ENCODE measurements around the gene PLET1.

PLET1 gene, protein sequence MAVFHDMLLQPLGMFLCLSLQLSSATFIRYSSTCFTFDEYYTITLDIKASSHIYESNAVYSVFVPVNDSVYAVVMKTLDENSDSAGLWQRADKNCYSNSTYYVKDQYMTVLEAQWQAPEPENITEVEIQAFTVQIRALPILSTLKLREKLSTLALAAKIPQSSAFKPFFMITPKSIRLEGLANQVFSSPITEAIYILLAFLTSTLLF

DNA sequence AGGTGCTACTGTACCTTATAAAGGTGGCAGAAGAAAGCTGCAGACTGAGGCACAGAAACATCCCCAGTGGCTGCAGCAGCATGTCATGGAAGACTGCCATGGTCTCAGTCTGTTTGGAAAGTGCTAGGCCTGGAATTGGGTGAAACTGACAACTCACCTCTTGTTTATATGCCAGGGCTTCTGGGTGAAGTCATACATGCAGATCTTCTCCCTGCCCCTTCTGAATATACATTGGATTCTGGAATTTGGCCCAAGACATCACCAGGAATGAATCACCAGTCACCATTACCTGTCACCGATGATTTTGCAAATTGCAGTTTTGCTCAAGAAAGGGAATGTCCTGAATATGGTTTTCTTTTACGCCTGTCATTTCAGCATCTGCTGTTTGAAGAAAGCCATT, at the start of gene PLET1:
Gene PLET1, minus strand, starts transcription at position 371 of the 400 bp plus-strand sequence. Its CDS starts 271 bp downstream, at position 100.
- DNase-seq (ENCODE audit: low read depth in 3 of 3) = no peak

DNA sequence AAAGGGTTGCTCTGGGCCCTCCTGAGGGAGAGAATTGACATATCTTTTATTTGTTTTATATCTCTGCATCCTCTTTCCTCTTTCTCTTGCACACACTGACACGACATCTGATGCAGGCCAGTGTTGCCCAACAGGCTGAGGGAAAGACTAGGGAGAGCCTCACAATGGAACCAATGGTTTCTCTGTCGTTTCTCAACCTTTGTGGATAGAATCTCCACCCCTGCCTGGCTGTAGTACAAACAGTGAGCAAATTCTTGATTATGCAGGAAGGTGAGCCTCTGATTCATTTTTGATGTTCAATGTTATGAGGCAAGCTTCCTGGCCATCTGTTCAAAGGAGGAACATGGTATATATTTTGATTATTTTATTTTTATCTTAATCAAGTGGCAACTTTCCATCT, 49.8 kb upstream of the PLET1 start:
- no peak for DNase-seq (ENCODE audit: low read depth in 3 of 3)

DNA sequence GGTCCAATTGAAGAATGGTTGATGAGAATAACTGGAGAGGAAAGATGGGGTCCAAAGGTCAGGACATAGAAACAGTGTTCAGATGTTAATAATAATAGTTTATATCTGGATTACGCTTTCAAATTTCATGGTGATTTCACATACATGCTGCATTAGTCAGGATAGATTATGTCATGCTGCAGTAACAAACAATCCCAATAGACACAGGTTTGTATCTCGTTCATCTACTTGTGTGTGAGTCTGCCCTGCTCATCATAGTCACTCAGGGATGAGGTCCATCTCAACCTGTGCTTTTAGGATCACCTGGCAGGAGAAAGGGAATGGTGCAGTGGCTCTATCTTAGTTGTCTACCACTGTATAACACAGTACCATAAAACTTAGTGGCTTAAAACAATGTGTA, 48.0 kb upstream of the PLET1 start:
- DNase-seq (ENCODE audit: low read depth in 3 of 3) = no peak

DNA sequence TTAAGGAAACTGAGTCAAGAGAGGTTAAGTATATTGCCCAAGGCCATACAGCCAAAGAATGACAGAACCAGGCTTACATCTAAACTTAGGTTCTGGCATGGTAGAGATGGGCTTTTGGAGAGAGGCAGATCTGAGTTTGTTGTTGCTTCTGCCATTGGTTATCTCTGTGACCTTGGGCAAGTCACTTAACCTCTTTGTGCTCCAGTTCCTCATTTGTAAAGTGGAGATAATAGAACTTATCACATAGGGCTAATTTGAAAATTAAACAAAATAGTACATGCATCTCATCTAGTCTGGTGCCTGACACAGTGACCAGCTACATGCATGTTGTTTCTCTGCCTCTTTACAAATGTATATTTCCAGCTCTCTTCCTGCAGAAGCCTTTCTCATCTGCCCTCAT, 47.0 kb upstream of the PLET1 start:
- DNase-seq (ENCODE audit: low read depth in 3 of 3) = no peak

DNA sequence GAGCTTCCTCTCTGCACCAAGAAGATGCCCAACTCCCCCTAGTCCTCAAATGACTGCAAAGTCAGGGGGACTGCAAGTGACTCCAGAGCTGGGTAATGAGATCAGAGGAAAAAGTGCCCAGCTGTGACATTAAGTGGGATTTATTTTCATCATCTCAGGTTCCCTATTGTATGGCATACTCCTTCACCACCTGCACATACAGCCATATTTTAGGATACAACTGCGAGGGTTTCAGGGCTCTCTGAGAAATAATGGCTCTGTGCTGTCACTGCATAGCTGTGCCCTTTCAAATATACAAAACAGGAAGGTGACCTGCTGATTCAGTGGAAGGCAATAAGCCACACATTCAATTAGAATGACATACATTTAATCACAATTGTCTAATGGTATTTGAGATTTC, 45.6 kb upstream of the PLET1 start:
- no peak for DNase-seq (ENCODE audit: low read depth in 3 of 3)

DNA sequence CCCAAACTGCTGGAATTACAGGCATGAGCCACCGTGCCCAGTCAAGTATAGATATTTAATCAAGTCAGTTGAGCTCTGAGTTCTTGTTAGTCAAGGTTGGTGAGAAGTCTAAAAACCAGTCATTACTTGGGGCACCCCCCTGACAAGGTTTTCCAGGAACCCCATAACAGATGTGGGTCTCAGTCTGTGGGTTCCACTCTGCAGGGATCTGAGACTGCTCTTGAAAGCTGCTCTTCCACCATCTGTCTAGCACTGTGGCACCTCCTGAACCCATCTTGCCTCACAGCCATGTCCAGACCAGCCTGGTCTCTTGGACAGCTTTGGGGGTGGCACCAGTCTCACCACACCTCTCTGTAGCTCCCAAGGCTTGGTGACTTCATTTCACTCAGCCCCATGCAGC, 44.3 kb upstream of the PLET1 start:
- DNase-seq (ENCODE audit: low read depth in 3 of 3) = no peak

DNA sequence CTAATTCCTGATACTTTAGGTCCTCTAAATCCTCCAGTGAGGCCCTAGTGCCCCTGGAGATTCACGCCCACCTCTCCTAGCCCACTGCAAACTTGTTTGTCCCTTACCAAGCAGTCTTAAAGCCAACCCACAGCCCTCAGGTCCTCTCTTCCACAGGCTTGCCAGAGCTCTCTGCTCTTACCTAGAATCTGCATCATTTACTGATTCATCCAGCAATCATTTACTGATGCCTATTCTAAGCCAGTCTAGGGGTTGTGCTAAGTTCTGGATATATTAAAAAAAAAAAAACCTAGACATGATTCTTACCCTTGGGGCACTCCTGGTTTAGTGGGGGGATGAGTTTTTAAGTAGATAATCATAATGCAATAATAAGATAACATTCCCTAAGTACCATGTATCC, 43.0 kb upstream of the PLET1 start:
- no peak for DNase-seq (ENCODE audit: low read depth in 3 of 3)

DNA sequence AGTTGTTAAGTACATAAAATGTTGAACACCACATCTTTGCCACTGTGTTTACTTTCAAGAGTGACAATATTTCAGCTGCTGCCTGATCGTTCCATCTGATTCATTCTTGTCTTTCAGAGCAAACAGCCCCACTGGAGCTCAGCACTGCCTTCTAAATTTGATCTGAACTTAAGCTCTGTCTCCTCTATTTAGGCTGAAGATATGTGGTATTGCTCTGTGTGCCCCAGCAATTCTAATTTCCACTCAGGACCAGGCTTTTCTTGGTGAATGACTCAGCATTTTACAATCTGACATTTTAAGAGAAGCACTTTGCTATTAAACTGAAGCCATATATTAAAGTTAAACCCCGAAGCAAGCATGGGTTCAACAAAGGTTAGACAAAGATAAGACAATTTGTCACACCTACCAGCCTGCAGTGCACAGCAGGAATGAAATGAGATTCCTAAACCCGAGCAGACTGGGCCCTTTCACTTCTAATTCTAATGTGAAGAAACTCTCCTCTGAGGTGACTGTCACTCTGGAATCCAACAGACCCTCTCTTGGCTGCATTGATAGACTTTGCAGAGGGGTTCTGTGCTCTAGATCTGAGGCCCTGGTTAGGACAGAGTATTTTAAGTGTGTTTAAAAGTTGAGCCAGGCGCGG, 41.7 kb upstream of the PLET1 start:
- no peak for DNase-seq (ENCODE audit: low read depth in 3 of 3)

DNA sequence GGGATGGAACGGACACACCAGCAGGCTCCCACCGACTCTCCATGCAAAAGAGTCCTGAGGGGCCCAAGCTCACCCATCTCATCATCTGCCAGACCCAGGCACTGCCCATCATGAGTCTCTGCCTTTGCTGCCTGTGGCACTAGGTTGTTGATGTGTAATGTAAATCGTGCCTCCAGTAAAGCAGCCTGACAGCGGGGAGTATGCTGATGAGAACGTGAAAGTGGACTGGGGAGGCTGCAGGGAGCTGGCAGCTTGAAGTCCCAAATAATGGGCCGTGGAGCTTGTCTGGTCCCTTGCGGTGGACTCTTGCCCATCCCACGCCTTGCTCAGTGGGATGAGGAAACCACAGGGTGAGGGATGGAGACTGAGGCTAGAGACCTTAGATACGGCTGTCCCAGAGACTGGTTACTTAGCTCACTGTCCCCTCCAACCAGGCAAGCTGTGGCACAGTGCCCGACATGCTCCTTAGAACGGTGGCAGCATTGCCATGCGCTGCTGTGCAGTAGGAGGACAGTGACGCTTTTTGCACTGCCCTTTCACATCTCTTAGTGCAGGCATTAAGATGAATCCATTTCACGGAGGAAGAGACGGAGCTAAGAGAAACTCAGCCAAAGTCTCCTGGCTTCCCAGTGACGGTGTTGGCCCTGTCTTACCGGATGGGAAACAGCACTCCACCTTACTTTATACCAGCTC, 39.6 kb upstream of the PLET1 start:
- no peak for DNase-seq (ENCODE audit: low read depth in 3 of 3)

DNA sequence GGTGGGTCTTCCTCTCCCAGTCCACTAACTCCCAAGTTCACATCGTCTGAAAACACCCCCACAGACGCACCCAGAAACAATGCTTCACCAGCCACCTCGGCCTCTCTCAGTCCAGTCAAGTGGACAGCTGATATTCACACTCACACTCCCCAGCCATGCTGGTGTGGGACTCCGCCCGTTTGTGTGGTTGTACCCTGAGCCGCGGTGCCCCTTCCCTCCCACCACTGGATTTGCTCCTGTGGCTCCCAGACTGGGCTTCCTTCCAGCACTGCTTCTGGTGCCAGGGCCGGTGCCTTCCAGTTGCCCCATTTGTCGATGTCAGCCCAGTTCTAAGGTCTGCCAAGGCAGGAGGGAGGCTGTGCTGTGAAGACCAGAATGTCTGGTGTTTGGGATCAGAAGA, 37.9 kb upstream of the PLET1 start:
- no peak for DNase-seq (ENCODE audit: low read depth in 3 of 3)

DNA sequence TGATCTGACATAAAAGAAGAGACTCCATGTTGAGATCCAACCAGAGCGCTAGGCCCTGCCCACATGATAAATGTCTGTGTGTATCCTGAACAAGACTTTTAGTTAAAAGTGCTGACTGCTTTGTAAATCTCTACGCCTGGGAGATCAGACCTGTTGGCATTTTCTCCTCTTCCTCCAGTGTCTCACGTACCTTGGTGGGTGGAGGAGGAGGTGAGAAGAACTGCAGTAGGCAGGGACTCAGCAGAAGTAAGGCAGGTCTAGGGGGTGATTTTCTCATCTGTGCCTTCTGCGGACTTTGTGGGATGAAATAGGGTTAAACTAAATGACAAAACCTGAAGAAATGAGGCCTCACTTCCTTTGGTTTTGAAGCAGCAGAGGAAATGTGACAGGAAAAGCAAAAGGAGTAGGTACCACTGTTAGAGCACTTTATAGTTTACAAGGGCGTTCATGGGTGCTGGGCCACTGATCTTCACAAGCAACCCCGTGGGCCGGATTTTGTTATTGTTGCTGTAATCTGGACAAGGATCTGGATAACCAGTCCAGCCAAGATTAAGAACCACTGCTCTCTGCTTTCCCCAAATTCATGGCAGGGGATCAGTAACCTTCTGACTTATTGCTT, 36.7 kb upstream of the PLET1 start:
- no peak for DNase-seq (ENCODE audit: low read depth in 3 of 3)

DNA sequence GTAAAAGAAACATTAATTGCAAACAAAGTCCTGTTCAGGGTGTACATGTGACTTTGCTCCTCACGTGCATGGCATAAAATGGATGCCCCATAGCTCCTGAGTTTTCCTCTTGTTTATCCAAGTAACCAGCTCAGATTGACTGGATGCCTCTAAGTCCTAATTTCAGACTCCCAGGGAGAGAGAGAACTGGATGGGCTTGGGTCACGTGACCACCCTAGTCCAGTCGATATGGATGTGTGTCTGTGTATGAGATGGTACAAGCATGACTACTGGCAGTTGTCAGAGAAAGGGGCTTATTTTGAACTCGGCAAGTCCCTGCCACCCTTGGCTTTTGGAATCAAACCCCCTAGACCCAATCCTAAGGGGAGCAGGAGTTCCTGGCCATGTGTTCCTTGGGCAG, 35.4 kb upstream of the PLET1 start:
- DNase-seq (ENCODE audit: low read depth in 3 of 3) = no peak

DNA sequence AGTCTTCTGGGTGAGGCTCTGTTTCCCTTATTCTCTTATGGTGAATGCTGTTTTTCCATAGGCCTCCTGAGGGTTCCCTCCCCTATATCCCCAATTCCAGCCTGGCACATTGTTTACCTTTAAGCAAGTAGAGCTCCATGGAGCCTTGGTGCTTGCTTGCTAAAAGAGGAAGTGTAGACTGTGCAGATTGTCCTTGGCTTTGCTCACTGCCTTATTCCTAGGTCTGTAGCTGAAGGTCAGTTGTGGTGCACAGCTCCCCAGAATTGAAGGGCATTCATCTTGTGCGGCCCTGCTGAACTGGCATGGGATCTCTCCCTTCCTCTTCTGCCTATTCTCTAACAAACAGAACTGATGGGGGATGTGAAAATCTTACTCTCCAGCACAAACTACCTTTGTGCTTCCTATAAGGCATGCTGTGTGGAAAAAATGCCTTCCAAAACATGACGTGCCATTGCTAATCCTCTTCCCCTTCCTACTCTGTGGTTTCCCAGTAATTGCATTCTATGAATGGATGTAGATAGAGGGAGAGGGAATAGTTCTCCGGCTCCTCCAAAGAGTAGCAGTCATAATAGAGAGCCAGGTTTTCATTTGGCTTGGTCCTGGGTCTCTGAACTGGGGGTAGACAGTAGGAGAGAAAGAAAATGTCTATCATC, 34.2 kb upstream of the PLET1 start:
- no peak for DNase-seq (ENCODE audit: low read depth in 3 of 3)

DNA sequence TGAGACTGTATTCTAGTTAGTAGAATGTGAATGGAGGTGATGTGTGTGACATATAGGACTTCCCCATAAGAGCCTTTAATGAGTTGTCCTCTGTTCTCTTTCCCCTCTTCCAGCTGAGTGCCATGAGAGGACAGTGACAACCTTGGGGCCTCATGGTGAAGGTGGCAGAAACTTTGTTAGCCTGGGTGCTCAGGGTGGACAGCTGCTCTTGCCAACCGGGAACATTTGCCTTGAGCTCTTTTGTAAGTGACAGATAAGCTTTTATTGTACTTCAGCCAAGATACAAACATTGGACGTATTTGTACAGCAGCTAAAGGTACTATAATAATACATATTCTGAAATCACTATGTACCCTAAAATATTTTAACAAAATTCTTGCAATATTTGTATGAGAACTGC, 33.0 kb upstream of the PLET1 start:
- no peak for DNase-seq (ENCODE audit: low read depth in 3 of 3)

DNA sequence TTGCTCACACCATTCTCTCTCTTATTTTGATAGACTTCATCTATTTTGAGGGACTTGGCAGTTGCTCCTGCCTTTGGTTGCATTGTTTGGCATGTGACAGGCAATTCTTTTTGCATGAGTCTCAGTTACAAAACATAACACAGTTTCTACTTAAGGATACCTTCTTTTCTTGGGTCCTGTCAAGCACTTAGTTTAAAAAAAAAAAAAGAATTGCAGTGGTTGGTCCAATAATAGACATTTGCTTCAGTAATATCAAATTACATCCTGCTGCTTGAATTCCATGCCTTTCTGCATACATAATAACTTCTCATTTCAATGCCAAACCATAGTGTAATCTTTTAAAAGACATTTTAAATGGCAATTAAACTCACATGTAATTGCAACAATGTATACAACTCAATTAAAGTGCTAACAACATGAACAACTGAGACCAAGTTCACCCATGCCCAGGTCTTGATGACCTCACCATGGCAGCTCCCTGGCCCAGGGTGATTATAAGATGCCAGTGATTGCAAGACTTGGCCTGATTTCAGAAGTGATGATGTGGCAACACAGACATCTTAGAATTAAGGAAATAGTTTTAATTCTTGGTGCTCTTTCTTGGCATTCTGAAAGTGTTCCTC, 32.2 kb upstream of the PLET1 start:
- DNase-seq (ENCODE audit: low read depth in 3 of 3) = no peak

DNA sequence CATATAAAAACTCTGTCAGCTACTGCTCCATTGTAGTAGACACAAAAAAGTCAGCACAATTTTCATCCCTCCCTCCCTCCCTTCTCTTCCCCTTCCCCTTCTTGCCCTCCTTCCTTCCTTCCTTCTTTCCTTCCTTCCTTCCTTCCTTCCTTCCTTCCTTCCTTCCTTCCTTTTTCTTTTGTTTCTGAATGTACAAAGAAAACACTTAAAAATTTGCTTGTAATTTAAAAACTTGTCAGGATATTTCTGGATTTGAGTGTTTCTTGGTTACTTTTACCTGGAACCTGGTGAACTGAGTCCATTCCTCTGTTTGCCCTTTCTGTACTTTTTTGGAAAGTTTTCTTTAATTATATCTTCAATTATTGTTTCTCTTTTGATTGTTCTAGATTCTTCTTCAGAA, 31.5 kb upstream of the PLET1 start:
- DNase-seq (ENCODE audit: low read depth in 3 of 3) = no peak

DNA sequence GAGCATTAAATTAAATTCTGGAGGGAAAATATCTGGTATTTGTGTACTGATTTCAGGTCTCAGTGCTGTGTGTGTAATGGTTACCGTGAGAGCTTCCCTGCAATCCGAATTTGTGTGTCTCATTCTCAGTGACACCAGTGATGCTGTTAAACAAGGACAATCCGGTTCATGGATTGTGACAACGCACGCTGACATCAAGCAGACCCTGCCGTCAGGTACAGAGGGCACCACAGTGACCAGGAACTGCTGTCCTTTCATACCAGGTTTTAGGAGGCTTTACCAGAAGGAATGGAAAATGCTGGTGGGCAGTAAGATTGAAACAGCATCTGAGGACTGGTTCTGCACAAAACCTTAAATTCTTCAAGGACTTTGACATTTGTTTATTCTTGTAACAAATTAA, 30.5 kb upstream of the PLET1 start:
- DNase-seq (ENCODE audit: low read depth in 3 of 3) = no peak

DNA sequence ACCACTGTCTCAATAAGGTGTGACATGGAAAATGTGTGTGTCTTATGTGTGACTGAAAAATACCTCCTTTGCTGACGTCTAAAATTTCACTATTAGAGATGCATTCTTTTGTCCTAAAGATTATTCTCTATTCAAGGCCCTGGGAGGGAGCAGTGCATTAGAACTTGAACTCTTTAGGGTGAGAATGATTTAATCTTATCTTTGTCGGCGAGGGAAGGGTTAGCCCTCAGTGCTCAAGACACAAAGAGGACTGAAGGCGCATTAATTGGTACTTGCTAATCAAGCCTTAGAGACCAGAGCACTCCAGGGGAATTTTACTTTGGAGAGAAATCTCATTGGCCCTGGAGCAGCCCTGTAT, 29.8 kb upstream of the PLET1 start:
- DNase-seq (ENCODE audit: low read depth in 3 of 3) = no peak

DNA sequence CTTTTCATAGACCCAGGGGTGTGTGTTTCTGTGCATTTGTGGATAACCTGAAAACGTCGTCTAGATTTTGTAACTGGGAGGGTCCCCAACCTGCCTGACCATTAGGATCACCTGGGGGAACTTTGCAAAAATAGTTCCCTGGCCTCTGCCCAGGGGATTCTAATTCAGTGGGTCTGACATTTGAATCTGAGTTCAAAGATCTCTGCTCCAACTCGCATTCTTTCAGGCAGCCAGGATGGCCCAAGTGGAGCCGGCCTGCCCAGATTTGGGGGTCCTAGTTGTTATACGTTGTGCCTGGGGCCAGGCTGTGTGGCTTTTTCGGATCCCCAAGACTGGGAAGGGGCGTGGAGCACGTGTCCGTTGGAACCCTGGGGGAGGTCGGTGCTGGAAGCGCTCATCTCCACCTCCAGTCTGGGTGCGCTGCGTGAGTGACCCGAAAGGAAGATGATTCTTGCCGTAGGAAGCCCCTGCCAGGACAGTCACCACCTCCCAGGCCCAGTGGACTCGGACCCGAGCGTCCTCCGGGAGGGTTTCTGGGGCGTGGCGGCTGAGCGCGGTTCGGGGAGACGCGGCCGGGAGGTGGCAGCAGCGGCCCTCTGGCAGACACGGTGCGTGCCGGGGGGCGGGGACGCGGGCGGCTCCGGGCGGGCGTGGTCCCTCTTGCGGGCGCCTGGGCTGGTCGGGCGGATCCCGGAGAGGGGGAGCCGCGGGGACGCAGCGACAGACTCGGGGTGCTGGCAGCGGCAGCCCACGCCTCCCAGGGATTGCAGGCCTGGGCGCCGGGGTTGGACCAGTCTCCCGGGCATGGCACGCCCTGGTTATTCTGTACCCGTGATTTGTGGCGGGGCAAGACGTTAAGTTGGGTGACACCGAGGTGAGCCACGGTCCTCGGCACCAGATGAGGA, 29.2 kb upstream of the PLET1 start:
- DNase-seq (ENCODE audit: low read depth in 3 of 3) = peak; percentile 59 to 82 (median 68)

DNA sequence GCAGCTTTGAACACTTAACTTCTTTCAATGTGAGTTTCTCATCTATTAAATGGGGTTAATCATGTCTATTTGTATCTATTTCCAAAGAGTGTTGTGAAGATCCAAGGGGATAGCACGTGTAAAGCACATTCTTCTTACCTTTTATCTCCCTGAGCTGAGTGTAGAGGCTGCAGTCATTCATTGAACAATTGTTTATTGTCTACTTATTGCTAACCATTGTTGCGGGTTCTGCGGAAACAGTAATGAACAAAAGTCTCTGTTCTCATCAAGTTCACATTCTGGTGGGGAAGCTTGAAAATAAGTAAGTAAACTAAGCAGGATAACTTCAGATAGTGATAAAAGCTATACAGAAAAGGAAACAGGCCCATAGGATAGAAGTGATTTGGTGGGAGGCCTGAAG, 27.4 kb upstream of the PLET1 start:
- DNase-seq (ENCODE audit: low read depth in 3 of 3) = no peak

DNA sequence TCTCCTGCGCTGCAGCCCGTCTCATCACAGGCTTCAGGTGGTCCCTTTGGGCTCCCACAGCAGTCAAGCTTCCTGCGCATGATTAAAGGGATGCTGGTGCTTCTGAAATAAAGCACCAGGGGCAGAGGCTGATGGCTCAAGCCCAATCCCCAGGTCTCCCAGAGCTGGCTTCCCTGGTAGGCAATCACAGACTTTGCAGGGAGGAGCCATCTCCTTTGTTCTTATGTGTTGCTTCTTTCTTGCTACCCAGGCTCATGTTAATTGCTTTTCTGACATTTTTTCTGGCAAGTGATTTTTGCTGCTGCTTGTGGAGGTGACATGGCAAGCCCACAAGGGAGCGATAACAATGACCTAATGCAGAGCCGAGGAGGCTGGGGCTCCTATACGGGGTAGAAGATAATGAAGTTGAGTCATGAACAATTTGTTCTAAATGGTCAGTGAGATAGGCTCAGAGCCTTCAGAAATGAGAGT, 25.2 kb upstream of the PLET1 start:
- DNase-seq (ENCODE audit: low read depth in 3 of 3) = no peak

All from stimulated activated CD4-positive, alpha-beta T cell treated with anti-CD3 and anti-CD28 coated beads, TNF-alpha, amount 100 ng/mL, for 48 hours (primary cell).